Measurements from ENCODE around the gene MYO1H.
"Not testable (repeated sequence)": the region's sequence is repeated elsewhere in the genome, so short reads cannot be mapped to it uniquely, and the experiment has no call there.

Gene MYO1H

DNA sequence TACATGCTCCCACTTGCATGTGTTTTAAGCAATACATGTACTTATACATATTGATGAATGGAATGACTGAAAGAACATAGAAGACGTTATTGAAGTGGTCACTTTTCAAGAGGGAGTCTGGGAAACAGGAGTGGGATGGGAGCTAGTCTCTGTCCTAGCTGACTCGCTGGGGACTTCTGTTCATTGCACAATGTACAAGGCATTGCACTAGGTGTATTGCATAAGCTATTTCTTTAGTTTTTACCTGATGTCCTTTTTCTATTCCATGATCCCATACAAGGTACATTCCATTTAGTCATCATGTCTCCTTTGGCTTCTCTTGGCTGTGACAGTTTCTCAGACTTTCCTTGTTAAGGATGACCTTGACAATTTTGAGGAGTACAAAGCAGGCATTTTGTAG, 4.0 kb upstream of the MYO1H start:
- DNase-seq: no peak

DNA sequence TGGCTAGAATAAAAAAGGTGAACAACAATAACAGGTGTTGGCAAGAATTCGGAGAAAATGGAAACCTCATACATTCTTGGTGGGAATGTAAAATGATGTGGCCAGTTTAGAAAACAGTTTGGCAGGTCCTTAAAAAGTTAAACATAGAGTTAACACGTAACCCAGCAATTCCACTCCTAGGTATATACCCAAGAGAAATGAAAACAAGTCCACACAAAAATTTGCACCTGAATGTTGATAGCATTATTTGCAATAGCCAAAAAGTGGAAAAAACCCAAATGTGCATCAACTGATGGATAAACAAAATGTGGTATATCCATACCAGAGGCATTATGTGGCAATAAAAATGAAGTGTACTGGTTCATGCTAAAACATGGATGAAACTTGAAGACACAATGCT, 2.3 kb upstream of the MYO1H start:
- DNase-seq: no peak

DNA sequence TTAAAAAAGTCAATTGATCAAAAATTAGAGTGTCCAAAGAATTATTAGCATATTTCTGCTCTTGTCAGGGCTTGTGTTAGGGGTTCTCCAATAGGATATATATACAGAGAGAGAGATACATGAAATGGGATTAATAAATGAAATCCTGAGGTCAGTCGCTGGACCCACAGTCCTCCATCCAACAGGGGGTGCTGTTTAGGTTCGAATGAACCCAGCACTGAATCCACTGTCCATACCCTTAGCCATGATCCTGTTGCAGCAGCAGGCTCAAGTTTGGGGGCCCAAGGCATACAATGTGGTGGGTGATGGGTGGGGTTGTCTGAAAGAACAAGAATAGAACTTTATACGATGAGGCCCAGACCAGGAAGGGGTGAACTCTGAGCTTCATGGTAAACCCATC, 780 bp upstream of the MYO1H start:
- no peak for DNase-seq

DNA sequence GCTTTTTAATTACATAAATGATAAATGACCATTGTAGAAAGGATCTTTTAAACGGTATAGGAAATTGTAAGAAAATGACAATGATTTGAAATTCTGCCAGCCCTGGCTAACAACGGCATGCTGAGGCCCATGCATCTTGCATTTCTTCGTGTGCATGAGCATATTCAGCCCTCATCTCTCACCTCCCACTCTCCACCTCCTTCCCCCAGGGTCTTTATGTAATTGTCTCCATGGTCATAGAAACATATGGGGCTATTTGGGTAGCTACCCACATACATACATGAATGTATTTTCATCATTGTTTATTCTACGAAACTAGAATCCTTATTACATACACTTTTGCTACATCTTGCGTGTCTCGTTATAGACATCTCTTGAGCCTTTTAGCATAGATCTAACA, 4.5 kb downstream of the MYO1H start:
- no peak for DNase-seq

DNA sequence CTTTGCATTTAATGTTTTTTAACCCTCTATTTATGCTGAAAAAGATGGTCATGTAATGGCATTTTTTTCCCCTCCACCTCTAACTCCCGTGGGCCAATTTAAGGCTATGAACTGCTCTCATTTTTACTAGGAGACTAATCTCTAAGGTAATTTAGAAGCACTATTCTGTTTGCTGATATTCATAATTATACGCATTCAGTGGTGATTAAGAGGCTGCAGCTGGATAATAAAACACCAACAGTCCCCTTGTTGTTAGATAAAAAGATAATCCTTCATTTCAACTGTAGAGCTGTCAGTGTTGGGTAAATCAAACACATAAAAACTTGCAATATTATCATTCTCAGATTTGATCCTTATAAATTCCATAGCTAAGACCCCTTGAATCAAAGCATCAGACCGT, 8.9 kb downstream of the MYO1H start:
- DNase-seq: no peak

DNA sequence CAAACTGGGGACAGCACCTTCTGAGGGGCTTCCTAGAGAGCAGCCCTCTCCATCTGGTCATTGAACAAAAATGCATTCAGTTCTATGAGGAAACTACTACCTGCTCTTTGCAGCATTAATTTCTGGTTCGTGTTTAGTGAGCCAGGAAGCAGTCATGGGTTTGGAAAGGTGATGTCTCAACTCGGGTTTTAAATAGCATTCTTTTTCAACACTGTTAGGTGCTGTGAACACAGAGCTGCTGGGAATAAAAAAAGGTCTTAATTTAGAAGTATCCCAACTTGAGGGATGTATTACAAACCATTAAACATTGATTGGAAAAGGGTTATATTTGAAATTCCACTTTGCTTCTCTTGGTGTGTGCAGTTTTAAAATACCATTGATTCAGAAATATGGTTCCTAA, 9.3 kb downstream of the MYO1H start:
- no peak for DNase-seq

DNA sequence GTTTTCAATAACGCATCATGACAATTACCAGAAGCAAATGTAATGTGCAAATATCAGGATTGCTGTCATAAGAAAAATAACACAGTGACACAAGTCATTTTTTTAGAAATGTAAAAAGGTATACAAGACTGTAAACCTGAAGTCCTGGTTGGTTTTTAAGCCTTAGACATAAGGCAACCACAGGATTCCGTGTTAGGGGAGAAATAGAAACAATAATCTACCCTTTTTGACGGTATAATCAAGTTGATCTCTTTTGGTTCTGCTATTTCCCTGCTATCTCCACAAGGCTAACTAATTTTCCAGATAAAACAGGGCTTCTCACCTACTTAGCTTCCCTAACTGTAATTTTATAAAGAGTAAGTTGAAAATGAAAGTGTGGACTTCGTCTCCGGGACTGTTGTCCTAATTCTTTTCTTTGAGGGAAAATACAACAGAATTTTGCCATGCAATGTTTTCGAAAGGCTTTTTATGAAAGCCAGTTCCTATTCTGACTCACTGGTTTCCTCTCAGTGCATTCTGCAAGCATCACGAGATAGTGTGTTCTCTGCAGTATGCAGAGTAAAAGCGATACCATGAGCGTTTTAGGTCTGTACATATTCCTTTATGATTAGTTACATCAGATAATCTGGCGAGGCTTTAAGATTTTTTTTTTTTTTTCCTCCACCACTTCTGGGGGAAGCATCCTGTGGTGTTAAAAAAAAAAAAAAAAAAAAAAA, 10.6 kb downstream of the MYO1H start:
- no peak for DNase-seq

DNA sequence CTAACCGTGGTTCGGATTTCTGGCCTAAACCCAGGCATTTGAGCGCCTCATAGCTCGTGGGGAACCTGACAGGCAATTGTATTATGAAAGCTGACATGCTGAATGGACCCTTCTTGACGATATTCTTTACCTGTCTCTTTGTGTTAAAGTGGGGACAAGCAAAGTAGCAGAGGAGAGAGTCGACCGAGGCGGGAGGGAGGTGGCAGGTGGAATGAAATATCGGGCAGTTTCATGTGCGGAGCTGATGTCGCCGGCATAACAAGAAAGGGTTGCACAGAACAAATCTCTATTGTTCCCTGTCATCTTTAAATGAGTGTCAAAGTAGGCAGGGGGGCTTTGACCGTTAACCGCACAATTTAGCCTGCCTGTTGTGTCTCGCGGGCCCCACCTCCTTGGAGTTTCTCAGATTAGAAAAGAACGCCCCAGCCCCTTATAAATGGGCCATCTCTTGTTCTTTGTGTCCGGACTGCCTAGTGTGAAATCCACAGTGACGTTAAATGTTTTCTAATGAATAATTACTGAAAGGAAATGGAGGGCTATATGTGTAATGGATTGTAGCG, 11.5 kb downstream of the MYO1H start:
- DNase-seq: no peak

DNA sequence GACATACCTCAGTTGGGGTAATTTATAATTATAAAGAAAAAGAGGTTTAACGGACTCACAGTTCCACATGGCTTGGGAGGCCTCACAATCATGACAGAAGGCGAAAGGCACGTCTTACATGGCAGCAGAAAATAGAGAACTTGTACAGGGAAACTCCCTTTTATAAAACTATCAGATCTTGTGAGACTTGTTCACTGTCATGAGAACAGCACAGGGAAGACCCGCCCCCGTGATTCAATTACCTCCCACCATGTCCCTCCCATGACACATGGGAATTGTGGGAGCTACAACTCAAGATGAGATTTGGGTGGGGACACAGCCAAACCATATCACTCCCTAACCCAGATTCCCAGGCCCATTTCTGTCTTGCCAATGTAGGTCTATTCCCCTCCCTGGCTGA, 22.1 kb downstream of the MYO1H start:
- DNase-seq: no peak

DNA sequence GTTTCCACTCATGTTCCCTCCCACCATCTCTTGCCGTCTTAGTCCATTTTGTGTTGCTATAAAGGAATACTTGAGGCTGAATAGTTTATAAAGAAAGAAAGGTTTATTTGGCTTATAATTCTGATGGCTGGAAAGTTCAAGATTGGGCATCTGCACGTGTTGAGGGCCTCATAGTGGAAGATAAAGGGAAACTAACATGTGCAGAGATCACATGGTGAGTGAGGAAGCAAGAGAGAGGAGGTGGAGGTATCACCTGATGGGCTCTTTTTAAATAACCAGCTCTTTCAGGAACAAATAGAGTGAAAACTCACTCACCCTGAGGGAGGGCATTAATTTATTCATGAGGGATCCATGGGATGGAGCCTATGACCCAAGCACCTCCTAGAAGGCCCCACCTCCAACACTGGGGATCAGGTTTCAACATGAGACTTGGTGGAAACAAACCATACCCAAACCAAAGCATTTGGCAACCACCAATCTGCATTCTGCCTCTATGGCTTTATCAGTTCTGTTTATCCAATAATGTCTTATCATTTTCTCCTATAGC, 29.5 kb downstream of the MYO1H start:
- DNase-seq: no peak

DNA sequence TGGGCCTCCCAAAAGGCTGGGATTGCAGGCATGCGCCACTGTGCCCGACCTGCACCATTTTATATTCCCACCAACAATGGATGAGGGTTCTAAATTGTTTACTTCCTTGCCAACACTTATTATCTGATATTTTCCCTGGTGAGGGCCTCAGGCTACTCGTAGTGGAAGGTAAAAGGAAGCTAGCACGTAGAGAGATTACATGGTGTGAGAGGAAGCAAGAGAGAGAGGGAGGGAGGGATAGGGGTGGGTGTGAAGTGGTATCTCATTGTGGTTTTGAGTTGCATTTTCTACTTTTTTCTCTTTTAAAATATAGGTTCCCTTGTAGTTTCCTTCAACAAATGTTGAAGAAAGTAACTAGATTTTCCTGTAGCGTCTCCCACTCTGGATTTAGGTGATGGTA, 30.9 kb downstream of the MYO1H start:
- no peak for DNase-seq

DNA sequence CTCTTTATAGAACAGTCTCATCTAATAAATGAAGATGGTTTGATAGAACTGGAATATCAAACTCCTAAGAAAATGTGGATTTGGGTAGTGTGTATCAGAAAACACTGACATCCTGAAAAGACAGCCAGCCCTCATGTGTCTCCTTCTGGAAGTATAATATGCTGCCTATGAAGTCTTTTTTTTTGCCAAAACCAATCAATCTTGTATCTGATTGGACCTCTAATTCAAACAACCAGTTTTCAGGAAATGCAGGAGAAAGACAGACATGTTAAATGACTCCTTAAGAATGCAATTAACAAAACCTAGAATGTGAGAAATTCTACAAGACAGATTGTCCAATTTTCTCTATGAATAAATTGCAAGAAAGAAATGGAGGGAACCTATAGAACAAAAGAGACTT, 34.3 kb downstream of the MYO1H start:
- DNase-seq: no peak

DNA sequence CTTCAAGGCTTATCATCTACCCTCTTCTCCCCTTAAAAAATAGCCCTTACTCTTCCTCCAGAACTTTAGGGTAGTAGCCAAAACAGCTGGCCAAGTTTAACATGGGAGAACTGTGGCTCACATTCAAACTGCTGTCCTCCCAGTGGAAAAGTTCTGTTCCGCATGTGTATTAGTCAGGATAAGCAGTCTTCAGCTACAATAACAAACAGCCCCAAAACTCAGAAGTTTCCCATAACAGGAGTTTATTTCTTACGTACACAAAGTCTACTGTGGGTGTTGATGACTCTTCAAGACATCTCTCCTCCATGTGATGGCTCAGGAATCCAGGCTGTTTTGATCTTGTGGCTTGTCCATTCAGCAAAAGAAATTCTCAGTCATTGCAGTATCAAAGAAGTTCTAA, 35.5 kb downstream of the MYO1H start:
- no peak for DNase-seq

DNA sequence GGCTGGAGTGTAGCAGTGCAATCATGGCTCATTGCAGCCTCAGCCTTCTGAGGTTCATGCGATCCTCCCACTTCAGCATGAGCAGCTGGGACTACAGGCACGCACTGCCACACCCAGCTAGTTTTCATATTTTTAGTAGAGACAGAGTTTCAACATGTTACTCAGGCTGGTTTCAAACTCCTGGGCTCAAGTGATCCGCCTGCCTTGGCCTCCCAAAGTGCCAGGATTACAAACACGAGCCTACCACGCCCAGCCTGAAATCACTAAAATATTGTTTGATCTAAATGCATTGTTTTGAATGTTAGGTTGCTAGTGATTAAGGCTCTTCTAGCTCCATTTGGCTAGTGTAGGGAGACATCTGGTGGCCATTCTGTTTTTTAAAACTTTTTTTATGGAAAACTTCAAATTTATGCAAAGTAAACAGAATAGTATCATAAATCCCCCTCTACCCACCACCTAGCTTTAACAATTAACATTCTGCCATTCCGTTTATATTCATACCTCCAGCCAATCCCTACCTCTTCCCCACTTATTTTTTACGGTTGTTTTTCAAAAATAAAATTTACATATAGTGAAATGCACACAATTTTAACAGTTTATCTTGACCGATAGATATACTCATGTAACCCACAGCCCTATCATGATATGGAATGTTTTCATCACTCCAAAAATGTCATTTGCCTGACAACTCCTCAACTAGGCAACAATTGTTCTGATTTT, 37.8 kb downstream of the MYO1H start:
- no peak for DNase-seq

DNA sequence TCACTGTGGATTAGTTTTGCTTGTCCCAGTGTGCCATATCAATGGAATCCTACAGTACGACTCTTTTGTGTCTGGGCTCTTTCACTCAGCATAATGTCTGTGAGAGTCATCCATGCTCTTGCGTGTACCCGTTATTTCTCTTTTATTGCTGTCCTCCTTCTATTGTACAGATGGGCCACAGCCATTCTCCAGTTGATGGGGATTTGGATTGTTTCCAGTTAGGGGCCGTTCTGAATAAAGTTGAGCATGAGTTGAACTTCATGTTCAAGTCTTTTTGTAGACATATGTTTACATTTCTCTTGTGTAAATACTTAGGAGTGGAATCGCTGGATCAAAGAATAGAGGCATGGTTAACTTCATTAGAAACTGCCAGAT, 38.3 kb downstream of the MYO1H start:
- no peak for DNase-seq

DNA sequence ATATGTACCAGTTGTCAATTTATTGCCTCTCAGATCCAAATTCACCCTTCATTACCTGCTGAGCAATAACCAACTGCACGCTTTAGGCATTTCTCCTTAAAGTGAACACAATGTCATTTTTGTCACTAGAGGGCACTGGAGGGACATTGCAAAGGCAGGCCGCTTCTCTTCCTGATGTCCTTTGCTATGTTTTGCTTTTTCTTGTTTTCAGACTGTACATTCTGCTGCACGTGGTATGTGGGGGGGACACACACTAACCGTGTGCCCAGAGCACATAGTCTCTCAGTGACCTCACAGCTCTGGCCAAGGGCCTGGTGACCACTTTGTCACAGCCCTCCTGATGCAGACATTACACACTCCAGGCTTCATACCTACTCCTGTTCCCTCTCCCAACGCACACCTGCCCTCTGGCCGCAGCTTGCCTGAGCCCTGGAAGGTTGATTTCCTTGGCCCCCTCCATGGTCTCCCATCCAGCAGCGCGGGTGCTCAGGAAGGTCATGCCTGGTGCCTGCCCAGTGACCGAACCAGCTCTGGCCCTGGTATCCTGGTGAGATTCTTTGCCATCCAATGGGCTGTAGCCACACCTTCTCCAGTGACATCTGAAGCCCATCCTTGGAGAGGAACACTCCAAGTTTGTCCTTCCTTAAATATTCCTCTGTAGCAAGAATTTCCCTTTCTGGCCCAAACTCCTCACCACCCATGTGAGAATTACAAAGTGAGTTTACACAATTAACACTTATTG, 39.9 kb downstream of the MYO1H start:
- DNase-seq: no peak

DNA sequence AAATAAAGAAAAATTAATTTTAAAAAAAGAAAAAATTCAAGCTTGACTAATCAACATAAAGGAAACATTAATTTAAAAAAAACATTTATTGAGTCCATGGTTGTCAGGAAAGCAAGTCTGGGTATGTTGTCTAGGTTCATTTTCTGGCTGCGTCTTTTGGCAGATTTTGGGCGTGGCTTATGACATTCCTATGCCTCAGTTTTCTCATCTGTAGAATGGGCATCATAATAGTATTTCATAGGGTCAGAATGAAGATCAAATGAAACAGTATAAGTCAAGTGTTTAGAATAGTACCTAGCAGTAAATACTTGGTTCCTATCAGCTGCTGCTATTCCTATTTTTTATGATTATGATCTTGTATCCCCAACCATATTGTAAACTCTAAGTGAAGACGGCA, 40.5 kb downstream of the MYO1H start:
- no peak for DNase-seq

DNA sequence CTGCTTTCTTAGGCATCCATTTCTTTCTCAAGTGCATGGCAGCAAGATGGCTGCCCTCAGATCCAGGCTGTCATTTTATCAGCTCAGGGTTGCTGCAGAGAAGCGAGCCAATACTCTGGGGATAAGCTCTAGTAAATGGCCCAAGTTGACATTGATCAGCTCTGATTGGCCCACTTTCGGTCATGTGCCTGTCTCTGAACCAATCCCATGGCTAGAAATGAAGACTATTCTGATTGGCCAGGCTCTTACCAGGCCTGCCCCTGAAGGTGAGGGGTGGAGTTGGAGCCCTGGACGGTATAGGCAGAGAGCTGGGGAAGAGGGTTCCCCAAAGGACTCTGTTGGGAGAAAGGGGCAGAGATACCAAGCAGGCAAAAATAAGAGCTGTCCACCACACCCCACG, 41.4 kb downstream of the MYO1H start:
- DNase-seq: no peak

DNA sequence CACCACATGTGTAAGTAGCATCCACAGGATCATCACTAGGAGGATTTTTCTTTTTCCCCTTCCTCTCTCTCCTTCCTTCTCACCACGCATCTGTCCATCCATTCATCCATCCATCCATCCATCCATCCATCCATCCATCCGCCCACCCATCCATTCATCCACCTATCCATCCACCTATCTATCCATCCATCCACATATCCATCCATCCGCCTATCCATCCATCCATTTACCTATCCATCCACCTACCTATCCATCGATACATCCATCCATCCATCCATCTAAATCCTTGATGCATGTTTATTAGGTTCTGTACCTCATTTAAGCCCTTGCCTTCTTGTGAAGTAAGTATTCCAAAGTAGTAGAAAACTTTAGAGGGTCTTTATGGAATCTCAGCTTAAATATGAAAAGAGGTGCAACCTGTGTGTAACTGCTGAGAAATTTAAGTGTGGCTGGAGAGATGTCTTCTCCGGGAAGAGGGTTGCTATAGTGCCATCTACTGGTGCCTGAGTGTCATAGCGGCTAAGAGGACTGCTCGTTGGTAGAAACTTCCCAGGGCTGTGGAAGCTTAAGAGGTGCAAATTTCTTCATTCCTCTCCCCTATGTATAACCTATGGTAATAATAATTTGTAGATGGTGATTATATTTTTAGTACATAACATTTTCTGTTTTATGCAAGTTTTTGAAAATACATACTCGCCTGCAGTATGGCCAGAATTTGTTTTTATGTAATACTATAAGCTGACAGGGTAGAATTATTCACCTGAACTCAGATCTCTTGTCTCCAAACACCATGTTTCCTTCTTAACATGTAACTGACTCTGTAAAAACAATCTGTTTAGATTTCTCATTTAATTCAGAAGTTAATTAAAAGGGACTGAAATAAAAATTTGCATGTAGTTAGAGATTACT, 46.0 kb downstream of the MYO1H start:
- peak; percentile 26 for DNase-seq

DNA sequence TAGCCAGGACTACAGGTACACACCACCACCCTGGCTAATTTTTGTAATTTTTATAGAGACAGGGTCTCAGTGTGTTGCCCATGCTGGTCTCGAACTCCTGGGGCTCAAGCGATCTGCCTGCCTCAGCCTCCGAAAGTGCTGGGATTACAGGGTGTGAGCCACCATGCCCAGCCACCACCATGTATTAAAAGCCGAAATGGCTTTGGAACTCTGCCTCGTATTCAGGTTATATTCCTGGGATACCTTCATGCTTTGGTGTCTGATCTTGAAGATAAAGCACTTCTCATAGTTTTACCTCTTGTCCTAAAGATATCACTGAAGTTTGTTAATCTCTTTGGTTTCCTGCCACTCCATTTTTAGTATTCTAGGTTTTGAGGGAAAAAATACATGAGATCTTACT, 47.2 kb downstream of the MYO1H start:
- DNase-seq: no peak

DNA sequence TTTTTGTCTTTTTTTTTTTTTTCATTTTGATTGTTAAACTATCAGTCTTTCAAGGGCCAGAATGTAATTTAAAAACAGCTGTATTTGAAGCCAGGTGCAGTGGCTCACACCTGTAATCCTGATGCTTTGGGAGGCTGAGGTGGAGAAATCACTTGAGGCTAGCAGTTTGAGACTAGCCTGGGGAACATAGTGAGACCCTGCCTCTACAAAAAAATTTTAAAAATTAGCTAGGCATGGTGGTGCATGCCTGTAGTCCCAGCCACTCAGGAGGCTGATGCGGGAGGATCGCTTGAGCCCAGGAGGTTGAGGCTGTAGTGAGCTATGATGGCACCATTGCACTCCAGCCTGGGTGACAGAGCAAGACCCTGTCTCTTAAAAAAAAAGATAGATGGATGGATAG, 57.1 kb downstream of the MYO1H start:
- DNase-seq: not testable (repeated sequence)

DNA sequence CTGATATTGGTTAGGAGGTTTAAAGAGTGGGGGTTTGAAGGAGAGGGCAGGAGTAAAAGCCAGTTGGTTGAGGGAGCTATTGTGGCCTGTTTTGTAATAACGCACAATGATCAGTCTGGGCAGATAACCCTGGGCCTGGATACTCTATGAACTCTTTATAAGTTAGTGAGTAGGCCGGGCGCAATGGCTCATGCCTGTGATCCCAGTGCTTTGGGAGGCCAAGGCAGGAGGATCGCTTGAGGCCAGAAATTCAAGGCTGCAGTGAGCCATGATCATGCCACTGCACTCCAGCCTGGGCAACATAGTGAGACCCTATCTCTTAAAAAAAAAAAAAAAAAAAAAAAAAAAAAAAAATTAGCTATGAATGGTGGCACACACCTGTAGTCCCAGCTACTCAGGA, 58.4 kb downstream of the MYO1H start:
- not testable (repeated sequence) for DNase-seq
